ENCODE measurements around the gene NUP98. TPM values are rescaled to one million over a fixed set of nuclear protein-coding genes. Genes with fewer than 3 reads are reported as not detected.

Gene NUP98
- polyA plus RNA-seq, 1 of the 3 experiments (the other 2 are of a cell fraction) = 56.4 TPM

- Histone ChIP-seq H2AFZ (ENCODE audit: low read depth) (no peak overlapping the region), H3K4me3 (ENCODE audit: low read depth in 2 of 2, low read length in 1 of 2) (no peak overlapping the region), H3K27me3 (ENCODE audit: insufficient read depth) (peaks cover 13% of the 10 kb centered on the region; the same call in 1 of the 2 replicates), H3K4me1 (ENCODE audit: control insufficient read depth in 1 of 2, insufficient read depth in 2 of 2, low read depth in 1 of 2, low read length in 1 of 2) (peaks cover 0 to 8% of the 10 kb centered on the region in 2 experiments; a peak in 1 of 4 replicates), H3F3A (replicated peaks; ENCODE audit: insufficient read depth) (no peaks in the 10 kb centered on the region), H3K9me2 (no peaks in the 10 kb centered on the region), H3K79me2 (ENCODE audit: insufficient read depth) (no peaks in the 10 kb centered on the region), H3K9ac (no peak overlapping the region), H3K4me2 (no peak overlapping the region), H3K36me3 (replicated peaks in 1 of 2; ENCODE audit: control insufficient read depth in 1 of 2, insufficient read depth in 2 of 2, low read length in 1 of 2) (no peaks in the 10 kb centered on the region), H3K9me3 (no peaks in the 10 kb centered on the region), H3K27ac (ENCODE audit: low read depth in 2 of 2, low read length in 1 of 2) (no peak overlapping the region), H4K20me1 (ENCODE audit: insufficient read depth) (no peaks in the 10 kb centered on the region)
- no peak for TF ChIP-seq TEAD4 (IDR thresholded peaks at IDR 0.05; ENCODE audit: borderline replicate concordance, insufficient read depth)
- TF ChIP-seq RFX5 (IDR thresholded peaks at IDR 0.05; ENCODE audit: low read length) = no peak
- no peak for TF ChIP-seq GABPA (IDR thresholded peaks at IDR 0.05; ENCODE audit: low read depth)
- TF ChIP-seq, protein P1, sequence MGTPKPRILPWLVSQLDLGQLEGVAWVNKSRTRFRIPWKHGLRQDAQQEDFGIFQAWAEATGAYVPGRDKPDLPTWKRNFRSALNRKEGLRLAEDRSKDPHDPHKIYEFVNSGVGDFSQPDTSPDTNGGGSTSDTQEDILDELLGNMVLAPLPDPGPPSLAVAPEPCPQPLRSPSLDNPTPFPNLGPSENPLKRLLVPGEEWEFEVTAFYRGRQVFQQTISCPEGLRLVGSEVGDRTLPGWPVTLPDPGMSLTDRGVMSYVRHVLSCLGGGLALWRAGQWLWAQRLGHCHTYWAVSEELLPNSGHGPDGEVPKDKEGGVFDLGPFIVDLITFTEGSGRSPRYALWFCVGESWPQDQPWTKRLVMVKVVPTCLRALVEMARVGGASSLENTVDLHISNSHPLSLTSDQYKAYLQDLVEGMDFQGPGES (IDR thresholded peaks at IDR 0.05; ENCODE audit: low read depth, low read length) = no peak
- TF ChIP-seq, protein P2, sequence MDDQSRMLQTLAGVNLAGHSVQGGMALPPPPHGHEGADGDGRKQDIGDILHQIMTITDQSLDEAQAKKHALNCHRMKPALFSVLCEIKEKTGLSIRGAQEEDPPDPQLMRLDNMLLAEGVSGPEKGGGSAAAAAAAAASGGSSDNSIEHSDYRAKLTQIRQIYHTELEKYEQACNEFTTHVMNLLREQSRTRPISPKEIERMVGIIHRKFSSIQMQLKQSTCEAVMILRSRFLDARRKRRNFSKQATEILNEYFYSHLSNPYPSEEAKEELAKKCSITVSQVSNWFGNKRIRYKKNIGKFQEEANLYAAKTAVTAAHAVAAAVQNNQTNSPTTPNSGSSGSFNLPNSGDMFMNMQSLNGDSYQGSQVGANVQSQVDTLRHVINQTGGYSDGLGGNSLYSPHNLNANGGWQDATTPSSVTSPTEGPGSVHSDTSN (IDR thresholded peaks at IDR 0.05) = no peak
- TF ChIP-seq YY1 (IDR thresholded peaks at IDR 0.05; ENCODE audit: low read depth) = no peak
- no peak for TF ChIP-seq TAF1 (IDR thresholded peaks at IDR 0.05; ENCODE audit: borderline replicate concordance, low read depth, low read length)
- WGBS (ENCODE audit: low lambda C conversion rate) = 57% methylated on average over 7 of the region's 7 CpGs
- CTCF ChIA-PET = no interaction called here
- POLR2A ChIA-PET = no interaction called here
- no peak for DNase-seq
Observed at GRCh38 chr11:3645552-3645951, 151.8 kb downstream of the NUP98 start.

DNA sequence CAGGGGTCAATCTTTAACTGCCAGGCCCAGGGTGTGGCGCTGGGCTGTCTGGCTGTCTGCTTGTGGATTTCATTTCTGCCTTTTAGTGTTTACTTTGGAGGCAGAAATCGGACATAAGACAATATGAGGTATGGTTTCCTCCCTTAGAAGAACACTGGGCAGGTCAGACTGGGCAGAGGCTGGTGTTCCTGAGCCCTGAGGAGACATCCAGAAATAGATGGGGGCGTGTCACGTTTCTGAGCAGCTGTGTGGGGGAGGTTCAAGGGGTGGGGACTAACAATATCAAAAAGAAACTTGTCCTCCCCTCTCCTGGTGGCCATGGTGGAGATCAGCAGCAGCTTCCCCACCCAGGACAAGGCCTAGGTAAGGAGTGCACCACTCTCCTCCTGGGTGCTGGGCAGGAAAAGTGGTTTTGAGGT is 152.5 kb downstream of the NUP98 start, which contains the start of gene ART1:
Gene ART1, plus strand, starts transcription at position 312 of the 419 bp plus-strand sequence. CDS start 14,086 bp downstream, outside the sequence.
- Histone ChIP-seq H3K9me3 (no peaks in the 10 kb centered on the region), H3K79me2 (ENCODE audit: insufficient read depth) (no peaks in the 10 kb centered on the region), H3K36me3 (replicated peaks in 1 of 2; ENCODE audit: control insufficient read depth in 1 of 2, insufficient read depth in 2 of 2, low read length in 1 of 2) (no peaks in the 10 kb centered on the region), H3K4me2 (no peak within 1 kb of the TSS), H3K9me2 (no peaks in the 10 kb centered on the region), H2AFZ (ENCODE audit: low read depth) (no peak within 1 kb of the TSS), H3F3A (replicated peaks; ENCODE audit: insufficient read depth) (no peaks in the 10 kb centered on the region), H3K4me1 (ENCODE audit: control insufficient read depth in 1 of 2, insufficient read depth in 2 of 2, low read depth in 1 of 2, low read length in 1 of 2) (peaks cover 0 to 8% of the 10 kb centered on the region in 2 experiments; a peak in 1 of 4 replicates), H3K9ac (no peak within 1 kb of the TSS), H3K4me3 (ENCODE audit: low read depth in 2 of 2, low read length in 1 of 2) (no peak within 1 kb of the TSS), H3K27me3 (ENCODE audit: insufficient read depth) (peaks cover 13% of the 10 kb centered on the region; the same call in 1 of the 2 replicates), H3K27ac (ENCODE audit: low read depth in 2 of 2, low read length in 1 of 2) (no peak within 1 kb of the TSS), H4K20me1 (ENCODE audit: insufficient read depth) (no peaks in the 10 kb centered on the region)
- WGBS (ENCODE audit: low lambda C conversion rate) = 39% methylated on average over 4 of the region's 4 CpGs
- POLR2A ChIA-PET = no interaction called here
- CTCF ChIA-PET = no interaction called here
- DNase-seq = no peak
- TF ChIP-seq FOXJ3 (CRISPR knock-in tag; IDR thresholded peaks at IDR 0.05) = no peak
- no peak for TF ChIP-seq TEAD4 (IDR thresholded peaks at IDR 0.05; ENCODE audit: borderline replicate concordance, insufficient read depth)
- TF ChIP-seq NFIC (IDR thresholded peaks at IDR 0.05; ENCODE audit: borderline replicate concordance) = no peak
- no peak for TF ChIP-seq RFX5 (IDR thresholded peaks at IDR 0.05; ENCODE audit: low read length)
- no peak for TF ChIP-seq MEF2A (IDR thresholded peaks at IDR 0.05; ENCODE audit: borderline replicate concordance, low read depth)
- TF ChIP-seq, protein P3, sequence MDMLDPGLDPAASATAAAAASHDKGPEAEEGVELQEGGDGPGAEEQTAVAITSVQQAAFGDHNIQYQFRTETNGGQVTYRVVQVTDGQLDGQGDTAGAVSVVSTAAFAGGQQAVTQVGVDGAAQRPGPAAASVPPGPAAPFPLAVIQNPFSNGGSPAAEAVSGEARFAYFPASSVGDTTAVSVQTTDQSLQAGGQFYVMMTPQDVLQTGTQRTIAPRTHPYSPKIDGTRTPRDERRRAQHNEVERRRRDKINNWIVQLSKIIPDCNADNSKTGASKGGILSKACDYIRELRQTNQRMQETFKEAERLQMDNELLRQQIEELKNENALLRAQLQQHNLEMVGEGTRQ (IDR thresholded peaks at IDR 0.05; ENCODE audit: borderline replicate concordance, low read depth, low read length) = no peak
- no peak for TF ChIP-seq GATA2 (CRISPR knock-in tag; IDR thresholded peaks at IDR 0.05)
- TF ChIP-seq NRF1 (IDR thresholded peaks at IDR 0.05; ENCODE audit: low read depth, low read length) = no peak
- TF ChIP-seq JUND (IDR thresholded peaks at IDR 0.05) = no peak
- TF ChIP-seq, protein P4, sequence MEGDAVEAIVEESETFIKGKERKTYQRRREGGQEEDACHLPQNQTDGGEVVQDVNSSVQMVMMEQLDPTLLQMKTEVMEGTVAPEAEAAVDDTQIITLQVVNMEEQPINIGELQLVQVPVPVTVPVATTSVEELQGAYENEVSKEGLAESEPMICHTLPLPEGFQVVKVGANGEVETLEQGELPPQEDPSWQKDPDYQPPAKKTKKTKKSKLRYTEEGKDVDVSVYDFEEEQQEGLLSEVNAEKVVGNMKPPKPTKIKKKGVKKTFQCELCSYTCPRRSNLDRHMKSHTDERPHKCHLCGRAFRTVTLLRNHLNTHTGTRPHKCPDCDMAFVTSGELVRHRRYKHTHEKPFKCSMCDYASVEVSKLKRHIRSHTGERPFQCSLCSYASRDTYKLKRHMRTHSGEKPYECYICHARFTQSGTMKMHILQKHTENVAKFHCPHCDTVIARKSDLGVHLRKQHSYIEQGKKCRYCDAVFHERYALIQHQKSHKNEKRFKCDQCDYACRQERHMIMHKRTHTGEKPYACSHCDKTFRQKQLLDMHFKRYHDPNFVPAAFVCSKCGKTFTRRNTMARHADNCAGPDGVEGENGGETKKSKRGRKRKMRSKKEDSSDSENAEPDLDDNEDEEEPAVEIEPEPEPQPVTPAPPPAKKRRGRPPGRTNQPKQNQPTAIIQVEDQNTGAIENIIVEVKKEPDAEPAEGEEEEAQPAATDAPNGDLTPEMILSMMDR (IDR thresholded peaks at IDR 0.05) = no peak
- TF ChIP-seq, protein P5, sequence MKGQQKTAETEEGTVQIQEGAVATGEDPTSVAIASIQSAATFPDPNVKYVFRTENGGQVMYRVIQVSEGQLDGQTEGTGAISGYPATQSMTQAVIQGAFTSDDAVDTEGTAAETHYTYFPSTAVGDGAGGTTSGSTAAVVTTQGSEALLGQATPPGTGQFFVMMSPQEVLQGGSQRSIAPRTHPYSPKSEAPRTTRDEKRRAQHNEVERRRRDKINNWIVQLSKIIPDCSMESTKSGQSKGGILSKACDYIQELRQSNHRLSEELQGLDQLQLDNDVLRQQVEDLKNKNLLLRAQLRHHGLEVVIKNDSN (IDR thresholded peaks at IDR 0.05; ENCODE audit: borderline replicate concordance, low read depth) = no peak
- TF ChIP-seq RAD21 (IDR thresholded peaks at IDR 0.05; ENCODE audit: low read length) = no peak
- TF ChIP-seq, protein P2 (IDR thresholded peaks at IDR 0.05) = no peak
- no peak for TF ChIP-seq SMC3 (IDR thresholded peaks at IDR 0.05; ENCODE audit: low read depth, low read length)
- TF ChIP-seq RXRA (IDR thresholded peaks at IDR 0.05; ENCODE audit: borderline replicate concordance, low read depth) = no peak
- no peak for TF ChIP-seq YY1 (IDR thresholded peaks at IDR 0.05; ENCODE audit: low read depth)
- TF ChIP-seq EZH2phosphoT487 (IDR thresholded peaks at IDR 0.05; ENCODE audit: borderline replicate concordance, low read depth) = no peak
- TF ChIP-seq FOSL2 (IDR thresholded peaks at IDR 0.05; ENCODE audit: borderline replicate concordance, low read depth) = no peak
- TF ChIP-seq MXI1 (IDR thresholded peaks at IDR 0.05; ENCODE audit: low read depth, low read length) = no peak

Data from SK-N-SH (cell line).